HepG2 (cell line): ENCODE measurements around the gene COG1. TPM values are rescaled to one million over a fixed set of nuclear protein-coding genes. Genes with fewer than 3 reads are reported as not detected.

Experiments used
- DBP ChIP-seq: sonication (generic); formaldehyde crosslinking; IDR thresholded peaks from 2 replicates; pipeline ENCODE4 v1.4.0; 2020; ENCODE audit warnings: missing genetic modification reagents; ENCODE audit errors: not compliant biosample characterization
- DNMT3B ChIP-seq: conservative IDR thresholded peaks from 2 replicates; pipeline ENCODE4 v1.6.1; 2016; ENCODE audit warnings: missing biosample characterization, control low read depth
- KDM2A ChIP-seq: sonication (generic); formaldehyde crosslinking; IDR thresholded peaks from 2 replicates; pipeline ENCODE4 v1.4.0; 2020; ENCODE audit warnings: low read depth, missing genetic modification reagents, borderline replicate concordance
- KDM3A ChIP-seq: IDR thresholded peaks from 2 replicates; pipeline ENCODE4 v1.6.1; 2018; ENCODE audit warnings: low read depth, missing compliant biosample characterization
- PHF5A ChIP-seq: IDR thresholded peaks from one replicate; pipeline ENCODE4 v1.6.1; 2018; ENCODE audit warnings: low read depth, missing genetic modification reagents; ENCODE audit not compliant: unreplicated experiment
- PTBP1 ChIP-seq: fragments of 200-400 bp; formaldehyde crosslinking; IDR thresholded peaks from 2 replicates; pipeline ENCODE4 v1.6.1; 2018; ENCODE audit warnings: low read length, low read depth; ENCODE audit not compliant: poor library complexity, severe bottlenecking
- RCOR2 ChIP-seq: IDR thresholded peaks from 2 replicates; pipeline ENCODE4 v1.6.1; 2016; ENCODE audit warnings: missing biosample characterization, missing genetic modification reagents
- REL ChIP-seq: sonication (generic); formaldehyde crosslinking; conservative IDR thresholded peaks from 2 replicates; pipeline ENCODE4 v1.8.0; 2022; ENCODE audit warnings: mild to moderate bottlenecking, missing genetic modification reagents, moderate library complexity
- SIN3A ChIP-seq: IDR thresholded peaks from 2 replicates; pipeline ENCODE4 v1.6.1; 2011; ENCODE audit warnings: low read depth, mild to moderate bottlenecking, control low read depth, low read length, borderline replicate concordance
- SKI ChIP-seq: fragments of 450-650 bp; IDR thresholded peaks from one replicate; pipeline ENCODE4 v1.6.1; 2018; ENCODE audit warnings: mild to moderate bottlenecking; ENCODE audit not compliant: partially characterized antibody
- SP140L ChIP-seq: sonication (generic); formaldehyde crosslinking; IDR thresholded peaks from 2 replicates; pipeline ENCODE4 v1.4.0; 2020; ENCODE audit warnings: missing genetic modification reagents, borderline replicate concordance
- THRA ChIP-seq: sonication (generic); formaldehyde crosslinking; IDR thresholded peaks from 2 replicates; pipeline ENCODE4 v1.4.0; 2020; ENCODE audit warnings: missing genetic modification reagents, borderline replicate concordance
- ZFP36 ChIP-seq: fragments of 150-350 bp; IDR thresholded peaks from 2 replicates; pipeline ENCODE4 v1.6.1; 2018; ENCODE audit warnings: borderline replicate concordance, low read length, low read depth; ENCODE audit not compliant: partially characterized antibody
- ZKSCAN1 ChIP-seq: fragments of 150-350 bp; IDR thresholded peaks from 2 replicates; pipeline ENCODE4 v1.6.1; 2014; ENCODE audit warnings: low read length
- ZNF263 ChIP-seq: sonication (generic); formaldehyde crosslinking; IDR thresholded peaks from 2 replicates; pipeline ENCODE4 v1.4.0; 2020; ENCODE audit warnings: missing genetic modification reagents
- ZNF296 ChIP-seq: sonication (generic); formaldehyde crosslinking; conservative IDR thresholded peaks from 2 replicates; pipeline ENCODE4 v1.5.0; 2020; ENCODE audit warnings: mild to moderate bottlenecking, missing genetic modification reagents
- ZNF451 ChIP-seq: sonication (generic); formaldehyde crosslinking; IDR thresholded peaks from 2 replicates; pipeline ENCODE4 v1.5.0; 2020; ENCODE audit warnings: mild to moderate bottlenecking, missing genetic modification reagents
- ZNF549 ChIP-seq: sonication (generic); formaldehyde crosslinking; IDR thresholded peaks from 2 replicates; pipeline ENCODE4 v1.5.0; 2020; ENCODE audit warnings: missing genetic modification reagents
- ZNF777 ChIP-seq: sonication (generic); formaldehyde crosslinking; IDR thresholded peaks from 2 replicates; pipeline ENCODE4 v1.4.0; 2020; ENCODE audit warnings: missing genetic modification reagents
- ZNF781 ChIP-seq: sonication (generic); formaldehyde crosslinking; IDR thresholded peaks from 2 replicates; pipeline ENCODE4 v1.5.1; 2020; ENCODE audit warnings: borderline replicate concordance, mild to moderate bottlenecking, missing genetic modification reagents; ENCODE audit errors: not compliant biosample characterization
- ZSCAN21 ChIP-seq: sonication (generic); formaldehyde crosslinking; IDR thresholded peaks from 2 replicates; pipeline ENCODE4 v1.8.0; 2022; ENCODE audit warnings: mild to moderate bottlenecking, missing genetic modification reagents, moderate library complexity, borderline replicate concordance
- polyA plus RNA-seq, 8 experiments: library from polyadenylated mRNA; depleted of rRNA in 3 of 8; stranded (reverse) in 7 of 8; unstranded in 1 of 8; fragments of >200 nt; fragmentation: Illumina TruSeq in 4 of 8; extraction: Trizol in 4 of 8; gene quantifications; 2 replicates each; pipeline versions ENCODE4 v1.2.1 to v1.2.3, GENCODE V29; 2011 to 2016; ENCODE audit warnings: low read depth in 4 of 8, missing spikeins in 1 of 8, mixed read lengths in 1 of 8; ENCODE audit not compliant: insufficient read depth in 1 of 8
- total RNA-seq, 5 experiments: library from RNA; depleted of rRNA; stranded (reverse); fragments of >200 nt; fragmentation: Illumina TruSeq; extraction: Trizol; gene quantifications; 2 replicates each; pipeline ENCODE4 v1.2.3, GENCODE V29; 2016; ENCODE audit warnings: low read depth in 1 of 5
- TF ChIP-seq, protein P1 (sequence below): sonication (generic); formaldehyde crosslinking; IDR thresholded peaks from 2 replicates; pipeline ENCODE4 v1.8.0; 2022; ENCODE audit warnings: mild to moderate bottlenecking, missing genetic modification reagents; ENCODE audit not compliant: insufficient replicate concordance
- TF ChIP-seq, protein P2 (sequence below): sonication (generic); formaldehyde crosslinking; IDR thresholded peaks from 2 replicates; pipeline ENCODE4 v1.5.0; 2020; ENCODE audit warnings: missing genetic modification reagents, mild to moderate bottlenecking, borderline replicate concordance
- TF ChIP-seq, protein P3 (sequence below): IDR thresholded peaks from 2 replicates; pipeline ENCODE4 v1.6.1; 2012; ENCODE audit warnings: inconsistent platforms

COG1 gene
- total and polyA plus RNA-seq, 2 of the 13 experiments (the other 11 are each of a cell fraction or from before 2014, with no cell fraction given), result 36.6 to 39.7 TPM

GRCh38 chr17:73201215-73202069 is 8.6 kb downstream of the COG1 start (continued):
- peak; percentile 89; the same call in 1 of the 2 replicates for TF ChIP-seq THRA
- peak; percentile 99 for TF ChIP-seq RCOR2 (CRISPR knock-in tag)
- TF ChIP-seq ZNF263 (CRISPR knock-in tag), result no peak; the same call in 1 of the 2 replicates
- TF ChIP-seq REL (CRISPR knock-in tag), result no peak
- TF ChIP-seq SKI, result peak; percentile 75
- TF ChIP-seq SIN3A, result 0 out of 2 replicates have a peak, but pooled peaks have one; percentile 26
- TF ChIP-seq ZSCAN21 (CRISPR knock-in tag), result peak; percentile 61; the same call in 1 of the 2 replicates
- TF ChIP-seq, protein P1, sequence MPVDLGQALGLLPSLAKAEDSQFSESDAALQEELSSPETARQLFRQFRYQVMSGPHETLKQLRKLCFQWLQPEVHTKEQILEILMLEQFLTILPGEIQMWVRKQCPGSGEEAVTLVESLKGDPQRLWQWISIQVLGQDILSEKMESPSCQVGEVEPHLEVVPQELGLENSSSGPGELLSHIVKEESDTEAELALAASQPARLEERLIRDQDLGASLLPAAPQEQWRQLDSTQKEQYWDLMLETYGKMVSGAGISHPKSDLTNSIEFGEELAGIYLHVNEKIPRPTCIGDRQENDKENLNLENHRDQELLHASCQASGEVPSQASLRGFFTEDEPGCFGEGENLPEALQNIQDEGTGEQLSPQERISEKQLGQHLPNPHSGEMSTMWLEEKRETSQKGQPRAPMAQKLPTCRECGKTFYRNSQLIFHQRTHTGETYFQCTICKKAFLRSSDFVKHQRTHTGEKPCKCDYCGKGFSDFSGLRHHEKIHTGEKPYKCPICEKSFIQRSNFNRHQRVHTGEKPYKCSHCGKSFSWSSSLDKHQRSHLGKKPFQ, result peak; percentile 82
- TF ChIP-seq KDM3A (CRISPR knock-in tag), result peak; percentile 90; the same call in 1 of the 2 replicates
- TF ChIP-seq ZFP36, result no peak
- TF ChIP-seq PTBP1, result no peak
- TF ChIP-seq ZNF451, result 0 out of 2 replicates have a peak, but pooled peaks have one; percentile 59
- TF ChIP-seq SP140L (CRISPR knock-in tag), result no peak
- TF ChIP-seq ZNF549 (CRISPR knock-in tag), result no peak
- peak; percentile 84 for TF ChIP-seq KDM2A
- no peak for TF ChIP-seq DBP (CRISPR knock-in tag)
- TF ChIP-seq, protein P2, sequence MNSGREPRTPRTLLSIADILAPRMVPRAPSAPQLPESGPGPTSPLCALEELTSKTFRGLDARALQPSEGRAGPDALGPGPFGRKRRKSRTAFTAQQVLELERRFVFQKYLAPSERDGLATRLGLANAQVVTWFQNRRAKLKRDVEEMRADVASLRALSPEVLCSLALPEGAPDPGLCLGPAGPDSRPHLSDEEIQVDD, result no peak
- no peak for TF ChIP-seq ZNF296
- no peak for TF ChIP-seq ZKSCAN1
- TF ChIP-seq PHF5A (CRISPR knock-in tag), result peak; percentile 93
- peak; percentile 90 for TF ChIP-seq DNMT3B (CRISPR knock-in tag)
- TF ChIP-seq ZNF777 (CRISPR knock-in tag), result no peak; the same call in 1 of the 2 replicates
- TF ChIP-seq ZNF781 (CRISPR knock-in tag), result peak; percentile 75
- TF ChIP-seq, protein P3, sequence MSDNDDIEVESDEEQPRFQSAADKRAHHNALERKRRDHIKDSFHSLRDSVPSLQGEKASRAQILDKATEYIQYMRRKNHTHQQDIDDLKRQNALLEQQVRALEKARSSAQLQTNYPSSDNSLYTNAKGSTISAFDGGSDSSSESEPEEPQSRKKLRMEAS, result peak; percentile 88
